H9 (cell line): ENCODE data around the gene TEX55. TPM values are rescaled to one million over a fixed set of nuclear protein-coding genes. Genes with fewer than 3 reads are reported as not detected.

Source experiments
- DNase-seq: peaks from one replicate; pipeline ENCODE4 v3.0.0-alpha.2; 2017
- H2AFZ ChIP-seq: one replicate; pipeline ENCODE4 v1.6.1; 2013; ENCODE audit warnings: mild to moderate bottlenecking, low read length, control low read depth, moderate library complexity
- H2AK5ac ChIP-seq: 2 replicates; pipeline ENCODE4 v1.6.1; 2013; ENCODE audit warnings: low read length, control low read depth, mixed read lengths; ENCODE audit not compliant: insufficient read length
- H2BK120ac ChIP-seq: one replicate; pipeline ENCODE4 v1.6.1; 2013; ENCODE audit warnings: low read depth, mild to moderate bottlenecking, low read length, control low read depth, inconsistent platforms; ENCODE audit not compliant: poor library complexity, severe bottlenecking
- H2BK12ac ChIP-seq: 2 replicates; pipeline ENCODE4 v1.6.1; 2013; ENCODE audit warnings: low read length, control low read depth, mixed read lengths, low read depth; ENCODE audit not compliant: insufficient read length
- H2BK15ac ChIP-seq: 2 replicates; pipeline ENCODE4 v1.6.1; 2013; ENCODE audit warnings: low read depth, low read length, control low read depth
- H2BK20ac ChIP-seq: one replicate; pipeline ENCODE4 v1.6.1; 2013; ENCODE audit warnings: low read depth, mild to moderate bottlenecking, low read length, control low read depth, inconsistent platforms; ENCODE audit not compliant: poor library complexity, severe bottlenecking
- H2BK5ac ChIP-seq: 2 replicates; pipeline ENCODE4 v1.6.1; 2013; ENCODE audit warnings: low read length, control low read depth, mixed read lengths; ENCODE audit not compliant: insufficient read length
- H3K14ac ChIP-seq: 2 replicates; pipeline ENCODE4 v1.6.1; 2013; ENCODE audit warnings: low read length, control low read depth; ENCODE audit not compliant: insufficient read depth
- H3K18ac ChIP-seq: 2 replicates; pipeline ENCODE4 v1.6.1; 2013; ENCODE audit warnings: low read depth, mild to moderate bottlenecking, mixed read lengths, low read length, control low read depth; ENCODE audit not compliant: insufficient read length
- H3K23ac ChIP-seq: 2 replicates; pipeline ENCODE4 v1.6.1; 2013; ENCODE audit warnings: low read length, control low read depth, mixed read lengths, low read depth; ENCODE audit not compliant: insufficient read length
- H3K23me2 ChIP-seq: 2 replicates; pipeline ENCODE4 v1.6.1; 2013; ENCODE audit warnings: low read depth, mild to moderate bottlenecking, mixed read lengths, low read length, control low read depth; ENCODE audit not compliant: insufficient read length, poor library complexity, severe bottlenecking
- H3K27ac ChIP-seq: 2 replicates; pipeline ENCODE4 v1.5.1; 2013; ENCODE audit warnings: low read length, control low read depth, mixed read lengths, low read depth; ENCODE audit not compliant: insufficient read length
- H3K27me3 ChIP-seq: 2 replicates; pipeline ENCODE4 v1.6.1; 2013; ENCODE audit warnings: low read length, control low read depth, inconsistent platforms; ENCODE audit not compliant: insufficient read depth
- H3K4ac ChIP-seq: 2 replicates; pipeline ENCODE4 v1.6.1; 2013; ENCODE audit warnings: low read depth, mild to moderate bottlenecking, control low read depth, inconsistent platforms, low read length, moderate library complexity
- H3K4me1 ChIP-seq: 2 replicates; pipeline ENCODE4 v1.6.1; 2013; ENCODE audit warnings: low read length, control low read depth, inconsistent platforms; ENCODE audit not compliant: insufficient read depth
- H3K4me2 ChIP-seq: 2 replicates; pipeline ENCODE4 v1.6.1; 2013; ENCODE audit warnings: low read length, control low read depth, mixed read lengths; ENCODE audit not compliant: insufficient read length, insufficient read depth
- H3K56ac ChIP-seq: 2 replicates; pipeline ENCODE4 v1.6.1; 2013; ENCODE audit warnings: low read depth, mild to moderate bottlenecking, mixed read lengths, low read length, control low read depth; ENCODE audit not compliant: insufficient read length
- H3K79me1 ChIP-seq: 2 replicates; pipeline ENCODE4 v1.6.1; 2013; ENCODE audit warnings: low read depth, mild to moderate bottlenecking, moderate library complexity, low read length, control low read depth, inconsistent platforms; ENCODE audit not compliant: insufficient read depth, poor library complexity, severe bottlenecking
- H3K79me2 ChIP-seq: 2 replicates; pipeline ENCODE4 v1.6.1; 2013; ENCODE audit warnings: low read length, control low read depth, inconsistent platforms; ENCODE audit not compliant: insufficient read depth
- H3K9ac ChIP-seq: 2 replicates; pipeline ENCODE4 v1.6.1; 2013; ENCODE audit warnings: low read length, control low read depth, mixed read lengths; ENCODE audit not compliant: insufficient read length; ENCODE audit errors: extremely low read depth
- H3K9me3 ChIP-seq: one replicate; pipeline ENCODE4 v1.6.1; 2013; ENCODE audit warnings: low read depth, low read length, inconsistent platforms; ENCODE audit not compliant: control insufficient read depth
- H3T11ph ChIP-seq: one replicate; pipeline ENCODE4 v1.6.1; 2013; ENCODE audit warnings: mild to moderate bottlenecking, low read length, control low read depth, inconsistent platforms
- H4K20me1 ChIP-seq: one replicate; pipeline ENCODE4 v1.6.1; 2013; ENCODE audit not compliant: control insufficient read depth, insufficient read length, insufficient read depth
- H4K5ac ChIP-seq: 2 replicates; pipeline ENCODE4 v1.6.1; 2013; ENCODE audit warnings: low read depth, mild to moderate bottlenecking, mixed read lengths, low read length, control low read depth; ENCODE audit not compliant: insufficient read length
- H4K8ac ChIP-seq: replicated peaks from 2 replicates; pipeline ENCODE4 v1.6.1; 2013; ENCODE audit warnings: low read length, control low read depth, mixed read lengths, low read depth; ENCODE audit not compliant: insufficient read length
- H4K91ac ChIP-seq: 2 replicates; pipeline ENCODE4 v1.6.1; 2013; ENCODE audit warnings: low read depth, mild to moderate bottlenecking, moderate library complexity, mixed read lengths, low read length, control low read depth; ENCODE audit not compliant: insufficient read length
- H3K27ac Mint-ChIP-seq, 3 experiments: 2 replicates in 2 of 3; 3 replicates in 1 of 3; pipeline ENCODE4 v1.8.0; 2020 to 2021; ENCODE audit warnings: mixed read lengths in 3 of 3, mild to moderate bottlenecking in 1 of 3, moderate library complexity in 1 of 3
- H3K27me3 Mint-ChIP-seq: 2 replicates; pipeline ENCODE4 v1.8.0; 2021; ENCODE audit warnings: low read depth, mild to moderate bottlenecking, moderate library complexity, mixed read lengths
- H3K36me3 Mint-ChIP-seq, 3 experiments: 2 replicates in 2 of 3; 3 replicates in 1 of 3; pipeline ENCODE4 v1.8.0; 2020 to 2021; ENCODE audit warnings: low read depth in 3 of 3, mixed read lengths in 3 of 3; ENCODE audit not compliant: insufficient read depth in 1 of 3
- H3K4me1 Mint-ChIP-seq, 2 experiments: 2 replicates each; pipeline ENCODE4 v1.8.0; 2020; ENCODE audit warnings: mixed read lengths in 2 of 2
- H3K4me3 Mint-ChIP-seq, 2 experiments: 2 replicates in 1 of 2; 3 replicates in 1 of 2; pipeline ENCODE4 v1.8.0; 2020 to 2021; ENCODE audit warnings: mild to moderate bottlenecking in 2 of 2, mixed read lengths in 2 of 2, moderate library complexity in 1 of 2
- H3K9me3 Mint-ChIP-seq, 2 experiments: 2 replicates in 1 of 2; 3 replicates in 1 of 2; pipeline ENCODE4 v1.8.0; 2020; ENCODE audit warnings: mild to moderate bottlenecking in 2 of 2, mixed read lengths in 2 of 2, moderate library complexity in 1 of 2
- WGBS: extraction: QIAGEN DNeasy Blood & Tissue Kit; methylation state at CpG from one replicate; pipeline ENCODE4 v1.1.7; 2013; ENCODE audit warnings: missing lambda C conversion rate, low lambda C conversion rate, mixed read lengths; ENCODE audit not compliant: insufficient read length; ENCODE audit errors: extremely low coverage; 5-methylcytosine and 5-hydroxymethylcytosine counted together
- total RNA-seq: library from RNA; stranded (reverse); gene quantifications from 2 replicates; pipeline ENCODE4 v1.2.1, GENCODE V29; 2021
- TF ChIP-seq, protein P1 (sequence below): fragments of 200-600 bp; sonication (generic); conservative IDR thresholded peaks from 3 replicates; pipeline ENCODE4 v1.8.0; 2021; ENCODE audit warnings: antibody characterized with exemption, mild to moderate bottlenecking

The TEX55 gene
- total RNA-seq, 1 experiment from 2014 or later = not detected

DNA sequence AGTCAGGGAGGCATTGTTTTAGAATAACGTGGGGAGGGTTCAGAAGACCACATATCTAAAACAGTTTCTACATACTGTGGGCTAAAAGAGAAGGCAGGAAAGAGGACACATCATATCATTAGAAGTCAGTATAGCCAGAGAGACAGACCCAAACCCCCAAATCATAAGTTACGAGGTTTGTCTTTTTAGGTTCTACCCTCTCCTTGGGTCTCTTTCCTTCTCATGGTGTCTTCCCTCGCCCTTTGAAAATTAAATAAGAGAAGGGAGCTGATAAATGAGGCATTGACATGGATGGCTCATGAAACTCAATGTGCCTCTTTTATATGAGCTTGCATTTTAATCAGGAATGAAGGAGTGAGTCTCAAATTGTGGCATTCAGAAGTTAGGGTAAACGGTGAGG, 30.8 kb downstream of the TEX55 start:
- TF ChIP-seq, protein P1, sequence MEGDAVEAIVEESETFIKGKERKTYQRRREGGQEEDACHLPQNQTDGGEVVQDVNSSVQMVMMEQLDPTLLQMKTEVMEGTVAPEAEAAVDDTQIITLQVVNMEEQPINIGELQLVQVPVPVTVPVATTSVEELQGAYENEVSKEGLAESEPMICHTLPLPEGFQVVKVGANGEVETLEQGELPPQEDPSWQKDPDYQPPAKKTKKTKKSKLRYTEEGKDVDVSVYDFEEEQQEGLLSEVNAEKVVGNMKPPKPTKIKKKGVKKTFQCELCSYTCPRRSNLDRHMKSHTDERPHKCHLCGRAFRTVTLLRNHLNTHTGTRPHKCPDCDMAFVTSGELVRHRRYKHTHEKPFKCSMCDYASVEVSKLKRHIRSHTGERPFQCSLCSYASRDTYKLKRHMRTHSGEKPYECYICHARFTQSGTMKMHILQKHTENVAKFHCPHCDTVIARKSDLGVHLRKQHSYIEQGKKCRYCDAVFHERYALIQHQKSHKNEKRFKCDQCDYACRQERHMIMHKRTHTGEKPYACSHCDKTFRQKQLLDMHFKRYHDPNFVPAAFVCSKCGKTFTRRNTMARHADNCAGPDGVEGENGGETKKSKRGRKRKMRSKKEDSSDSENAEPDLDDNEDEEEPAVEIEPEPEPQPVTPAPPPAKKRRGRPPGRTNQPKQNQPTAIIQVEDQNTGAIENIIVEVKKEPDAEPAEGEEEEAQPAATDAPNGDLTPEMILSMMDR = no peak
- no peaks in the 10 kb centered on the region for H3K27me3 ChIP-seq
- Mint-ChIP-seq H3K27me3 (peaks cover 16% of the 10 kb centered on the region), H3K4me3 (no peak overlapping the region), H3K9me3 (no peaks in the 10 kb centered on the region; a peak in 1 of 5 replicates), H3K4me1 (peaks cover 7 to 8% of the 10 kb centered on the region in 2 experiments), H3K36me3 (no peaks in the 10 kb centered on the region), H3K27ac (no peak overlapping the region)
- H3K4ac ChIP-seq = no peak overlapping the region
- no peak overlapping the region for H2AK5ac ChIP-seq
- no peak overlapping the region for H4K91ac ChIP-seq
- no peak overlapping the region for H3K23ac ChIP-seq
- H2AFZ ChIP-seq = no peak overlapping the region
- H2BK12ac ChIP-seq = no peak overlapping the region
- no peak overlapping the region for H3K56ac ChIP-seq
- no peak overlapping the region for H3K14ac ChIP-seq
- no peaks in the 10 kb centered on the region for H3K23me2 ChIP-seq
- no peak overlapping the region for H3K9ac ChIP-seq
- no peak overlapping the region for H2BK20ac ChIP-seq
- H3K4me1 ChIP-seq = no peaks in the 10 kb centered on the region
- no peak overlapping the region for H3T11ph ChIP-seq
- H3K27ac ChIP-seq = no peak overlapping the region
- no peaks in the 10 kb centered on the region for H4K20me1 ChIP-seq
- no peak overlapping the region for H3K4me2 ChIP-seq
- no peak for DNase-seq
- H2BK15ac ChIP-seq = no peak overlapping the region
- H4K5ac ChIP-seq = no peak overlapping the region
- H3K79me2 ChIP-seq = no peaks in the 10 kb centered on the region
- no peak overlapping the region for H3K18ac ChIP-seq
- H3K9me3 ChIP-seq = no peaks in the 10 kb centered on the region
- H4K8ac ChIP-seq = no peak overlapping the region
- no peak overlapping the region for H2BK5ac ChIP-seq
- H3K79me1 ChIP-seq = no peaks in the 10 kb centered on the region
- no peak overlapping the region for H2BK120ac ChIP-seq
- no CpG with 5 or more reads among the region's 4 CpGs for WGBS
